ENCODE data around the gene TNFSF15.

GRCh38 chr9:114746591-114747346, 59.1 kb downstream of the TNFSF15 start:
- no peak for TF ChIP-seq CTCF (IDR thresholded peaks at IDR 0.05)
- no peak for TF ChIP-seq EZH2phosphoT487 (IDR thresholded peaks at IDR 0.05)

Data from neural progenitor cell (in vitro differentiated cells).